ENCODE data around the gene SNU13. TPM values are rescaled to one million over a fixed set of nuclear protein-coding genes. Genes with fewer than 3 reads are reported as not detected.

Gene SNU13
- total RNA-seq, 4 donors from 2014 or later: 71.0 to 128 (median 106) TPM

- no peak for DNase-seq
- no peak for TF ChIP-seq CTCF (IDR thresholded peaks at IDR 0.05)
- TF ChIP-seq POLR2A (IDR thresholded peaks at IDR 0.05): peak in 2 of 4 donors; percentile 63 to 82
- Histone ChIP-seq H3K27me3 (no peaks in the 10 kb centered on the region), H3K27ac (peak overlapping the region; percentile 76 to 93 (median 86)), H3K36me3 (peaks cover 0 to 43% (median 12%) of the 10 kb centered on the region in 3 donors), H3K4me3 (peak overlapping the region; percentile 38 to 70 (median 66)), H3K9me3 (no peaks in the 10 kb centered on the region), H3K4me1 (peaks cover 0 to 32% (median 8%) of the 10 kb centered on the region in 3 donors)
- intact Hi-C loops (cut with DNase I): no loop called here
- 46 to 54% methylated on average over 28 to 41 of the region's 50 CpGs for WGBS, 2 donors
Observed at GRCh38 chr22:41682033-41682807, 6.4 kb downstream of the SNU13 start.

GRCh38 chr22:41681616-41682015 lies 7.1 kb downstream of the SNU13 start:
- 56 to 64% methylated on average over 14 of the region's 14 CpGs for WGBS, 2 donors
- H3K27me3 ChIP-seq: no peaks in the 10 kb centered on the region
- TF ChIP-seq POLR2A (IDR thresholded peaks at IDR 0.05) (no peak), CTCF (IDR thresholded peaks at IDR 0.05) (no peak)
- peak overlapping the region; percentile 76 to 93 (median 86) for H3K27ac ChIP-seq
- H3K4me1 ChIP-seq: peaks cover 0 to 26% (median 4%) of the 10 kb centered on the region in 3 donors
- peak overlapping the region; percentile 38 to 70 (median 66) for H3K4me3 ChIP-seq
- H3K9me3 ChIP-seq: no peaks in the 10 kb centered on the region
- intact Hi-C loops (cut with DNase I): no loop called here
- DNase-seq: no peak
- peaks cover 0 to 48% (median 12%) of the 10 kb centered on the region in 3 donors for H3K36me3 ChIP-seq

GRCh38 chr22:41676134-41676533 lies 12.5 kb downstream of the SNU13 start:
- TF ChIP-seq CTCF (IDR thresholded peaks at IDR 0.05): no peak
- TF ChIP-seq POLR2A (IDR thresholded peaks at IDR 0.05): no peak
- WGBS, 2 donors: 93 to 94% methylated on average over 4 of the region's 4 CpGs
- DNase-seq: no peak
- H3K27ac ChIP-seq: no peak overlapping the region
- no peaks in the 10 kb centered on the region for H3K9me3 ChIP-seq
- peaks cover 0 to 77% (median 12%) of the 10 kb centered on the region in 3 donors for H3K36me3 ChIP-seq
- no peaks in the 10 kb centered on the region for H3K27me3 ChIP-seq
- intact Hi-C loops (cut with DNase I): no loop called here
- H3K4me3 ChIP-seq: no peak overlapping the region
- H3K4me1 ChIP-seq: peaks cover 0 to 16% (median under 1%) of the 10 kb centered on the region in 3 donors

GRCh38 chr22:41674846-41675340 lies 13.8 kb downstream of the SNU13 start:
- intact Hi-C loops (cut with DNase I): no loop called here
- H3K27me3 ChIP-seq: no peaks in the 10 kb centered on the region
- no peaks in the 10 kb centered on the region for H3K9me3 ChIP-seq
- peaks cover 0 to 12% (median 0%) of the 10 kb centered on the region in 3 donors for H3K4me1 ChIP-seq
- WGBS, 2 donors: 87 to 88% methylated on average over 12 of the region's 12 CpGs
- TF ChIP-seq CTCF (IDR thresholded peaks at IDR 0.05): no peak
- TF ChIP-seq POLR2A (IDR thresholded peaks at IDR 0.05): no peak
- H3K36me3 ChIP-seq: peaks cover 0 to 68% (median 10%) of the 10 kb centered on the region in 3 donors
- H3K4me3 ChIP-seq: no peak overlapping the region
- DNase-seq: no peak
- H3K27ac ChIP-seq: no peak overlapping the region
